IPS-15b (cell line): ENCODE data around the gene SLC12A7.

Source experiments
- H3K27me3 ChIP-seq: one replicate; pipeline ENCODE4 v1.6.1; 2013; ENCODE audit warnings: low read length; ENCODE audit not compliant: control insufficient read depth, insufficient read depth
- H3K36me3 ChIP-seq: one replicate; pipeline ENCODE4 v1.6.1; 2013; ENCODE audit warnings: low read length; ENCODE audit not compliant: control insufficient read depth, insufficient read depth
- H3K4me1 ChIP-seq: one replicate; pipeline ENCODE4 v1.6.1; 2013; ENCODE audit warnings: mild to moderate bottlenecking, low read length; ENCODE audit not compliant: control insufficient read depth, insufficient read depth
- H3K4me3 ChIP-seq: one replicate; pipeline ENCODE4 v1.5.1; 2013; ENCODE audit warnings: low read depth, low read length
- H3K9ac ChIP-seq: one replicate; pipeline ENCODE4 v1.6.1; 2013; ENCODE audit warnings: low read depth, mild to moderate bottlenecking, low read length
- H3K9me3 ChIP-seq: one replicate; pipeline ENCODE4 v1.6.1; 2013; ENCODE audit warnings: mild to moderate bottlenecking, low read length; ENCODE audit not compliant: control insufficient read depth, insufficient read depth

SLC12A7 gene

GRCh38 chr5:1095990-1096363, 15.9 kb downstream of the SLC12A7 start:
- peaks cover 15% of the 10 kb centered on the region for H3K36me3 ChIP-seq
- H3K9me3 ChIP-seq, result no peaks in the 10 kb centered on the region
- no peak overlapping the region for H3K9ac ChIP-seq
- H3K4me3 ChIP-seq, result no peak overlapping the region
- peaks cover 5% of the 10 kb centered on the region for H3K4me1 ChIP-seq
- H3K27me3 ChIP-seq, result no peaks in the 10 kb centered on the region

DNA sequence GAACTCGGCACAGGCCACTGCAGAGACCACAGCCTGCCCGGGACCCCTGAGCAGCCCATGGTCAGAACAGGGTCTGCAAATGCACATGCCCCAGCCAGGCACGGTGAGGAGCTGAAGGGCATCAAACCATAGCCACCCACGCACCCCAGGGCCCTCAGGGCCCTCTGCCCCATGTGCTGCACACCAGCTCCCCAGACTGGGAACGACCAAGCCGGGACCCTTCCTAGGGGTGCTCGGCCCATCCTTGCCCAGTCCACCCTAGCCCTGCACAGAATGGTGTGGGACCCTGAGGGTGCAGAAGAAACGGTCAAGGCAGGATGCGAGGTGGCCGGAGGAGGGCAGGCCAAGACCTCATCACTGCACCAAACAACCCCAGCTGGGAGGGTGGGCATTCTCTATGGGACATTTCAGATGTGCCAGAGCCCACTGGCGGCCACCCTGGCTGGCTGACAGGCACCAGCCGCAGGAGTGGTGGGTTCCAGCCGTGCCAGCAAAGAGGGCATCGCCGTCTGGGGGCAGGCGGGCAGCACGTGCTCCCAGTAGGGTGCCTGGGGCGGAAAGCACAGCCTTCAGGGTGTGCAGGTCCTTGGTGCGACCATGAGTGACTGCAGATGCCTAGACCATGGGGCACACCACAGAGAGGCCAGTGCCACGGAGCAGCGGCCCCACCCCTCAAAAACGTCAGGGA, 16.4 kb downstream of the SLC12A7 start:
- Histone ChIP-seq H3K9me3 (no peaks in the 10 kb centered on the region), H3K36me3 (peaks cover 19% of the 10 kb centered on the region), H3K4me3 (no peak overlapping the region), H3K4me1 (peaks cover 5% of the 10 kb centered on the region), H3K27me3 (no peaks in the 10 kb centered on the region), H3K9ac (no peak overlapping the region)

DNA sequence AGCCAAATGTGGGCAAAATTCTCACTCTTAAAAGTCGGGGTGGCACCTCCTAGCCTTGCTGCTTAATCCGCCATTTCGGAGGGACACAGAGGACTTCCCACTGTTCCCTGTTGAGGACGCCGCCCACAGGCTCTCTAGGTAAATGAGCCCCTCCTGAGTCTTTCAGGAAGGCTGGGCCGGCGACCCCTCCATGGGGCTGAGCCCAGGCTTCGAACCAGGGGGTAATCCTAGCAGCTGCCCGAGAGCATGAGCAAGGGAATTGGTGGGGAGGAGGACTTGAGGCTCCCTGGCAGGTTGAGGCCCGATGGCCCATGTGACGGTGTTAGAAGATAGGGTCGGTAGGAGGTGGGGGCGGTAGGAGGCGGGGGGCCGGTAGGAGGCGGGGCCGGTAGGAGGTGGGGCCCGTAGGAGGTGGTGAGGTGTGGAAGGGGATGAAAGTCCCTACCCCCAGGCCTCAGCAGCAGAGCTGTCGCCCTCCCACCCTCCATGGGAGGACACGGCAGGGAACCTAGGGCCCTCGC, 17.1 kb downstream of the SLC12A7 start:
- peaks cover 5% of the 10 kb centered on the region for H3K4me1 ChIP-seq
- H3K36me3 ChIP-seq, result peaks cover 19% of the 10 kb centered on the region
- H3K9ac ChIP-seq, result no peak overlapping the region
- no peak overlapping the region for H3K4me3 ChIP-seq
- no peaks in the 10 kb centered on the region for H3K9me3 ChIP-seq
- no peaks in the 10 kb centered on the region for H3K27me3 ChIP-seq

DNA sequence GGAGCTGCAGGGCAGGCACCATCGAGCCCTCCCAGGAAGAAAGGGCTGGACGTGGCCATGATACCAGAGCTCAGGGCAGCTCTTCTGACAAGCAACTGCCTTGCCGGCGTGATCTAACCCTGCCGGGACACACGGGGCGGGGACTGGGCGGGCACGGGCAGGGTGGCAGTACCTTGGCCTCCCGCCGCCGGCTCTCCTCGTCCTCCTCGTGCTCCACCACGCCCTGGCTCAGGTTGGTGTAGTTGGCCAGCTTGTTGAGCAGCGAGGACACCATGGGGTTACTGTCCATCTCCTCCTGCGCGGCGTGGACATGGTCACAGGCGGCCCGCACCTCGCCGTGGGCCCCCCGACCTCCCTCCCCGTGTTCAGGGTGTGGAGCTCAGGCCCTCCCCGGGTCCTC, 18.5 kb downstream of the SLC12A7 start:
- H3K4me1 ChIP-seq, result peaks cover 5% of the 10 kb centered on the region
- H3K27me3 ChIP-seq, result no peaks in the 10 kb centered on the region
- peaks cover 19% of the 10 kb centered on the region for H3K36me3 ChIP-seq
- H3K9me3 ChIP-seq, result no peaks in the 10 kb centered on the region
- H3K9ac ChIP-seq, result no peak overlapping the region
- H3K4me3 ChIP-seq, result no peak overlapping the region

GRCh38 chr5:1092122-1092521, 19.7 kb downstream of the SLC12A7 start:
- H3K4me1 ChIP-seq, result peaks cover 5% of the 10 kb centered on the region
- no peaks in the 10 kb centered on the region for H3K9me3 ChIP-seq
- no peak overlapping the region for H3K9ac ChIP-seq
- H3K36me3 ChIP-seq, result peaks cover 23% of the 10 kb centered on the region
- no peaks in the 10 kb centered on the region for H3K27me3 ChIP-seq
- no peak overlapping the region for H3K4me3 ChIP-seq

DNA sequence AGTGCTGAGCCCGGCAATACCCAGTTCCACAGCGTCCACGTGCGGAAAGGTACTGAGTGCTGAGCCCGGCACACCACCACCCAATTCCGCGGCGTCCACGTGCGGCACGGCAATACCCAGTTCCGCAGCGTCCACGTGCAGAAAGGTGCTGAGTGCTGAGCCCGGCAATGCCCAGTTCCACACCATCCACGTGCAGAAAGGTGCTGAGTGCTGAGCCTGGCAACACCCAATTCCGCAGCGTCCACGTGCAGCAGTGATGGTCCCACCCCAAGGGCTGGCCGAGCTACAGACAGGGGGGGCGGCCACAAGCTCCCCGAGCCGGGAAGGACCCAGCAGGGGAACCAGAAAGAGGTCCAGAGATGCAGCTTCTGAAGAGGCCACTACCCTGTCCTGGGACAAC, 20.2 kb downstream of the SLC12A7 start:
- Histone ChIP-seq H3K9ac (no peak overlapping the region), H3K4me1 (peaks cover 5% of the 10 kb centered on the region), H3K4me3 (no peak overlapping the region), H3K27me3 (no peaks in the 10 kb centered on the region), H3K9me3 (no peaks in the 10 kb centered on the region), H3K36me3 (peaks cover 26% of the 10 kb centered on the region)

DNA sequence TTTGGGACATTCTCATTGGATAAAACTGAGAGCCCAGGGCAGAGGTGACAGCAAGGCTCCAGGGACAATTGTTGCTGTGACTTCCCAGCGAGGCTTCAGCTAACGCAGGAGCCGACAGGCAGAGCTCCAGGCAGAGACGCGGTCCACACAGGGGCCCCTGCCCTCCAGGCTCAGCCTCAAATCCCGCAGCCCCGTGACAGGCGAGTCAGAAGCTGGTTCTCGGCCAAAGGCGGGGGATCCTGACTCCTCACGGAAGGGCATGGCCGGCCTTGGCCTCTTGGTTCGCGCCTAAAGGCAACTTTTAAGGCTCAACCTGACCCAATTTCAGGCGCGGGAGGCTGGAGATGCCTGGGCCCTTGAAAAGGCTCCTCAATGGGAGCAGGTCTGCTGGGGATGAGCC, 21.3 kb downstream of the SLC12A7 start:
- H3K9ac ChIP-seq, result no peak overlapping the region
- no peaks in the 10 kb centered on the region for H3K27me3 ChIP-seq
- H3K9me3 ChIP-seq, result no peaks in the 10 kb centered on the region
- peaks cover 34% of the 10 kb centered on the region for H3K36me3 ChIP-seq
- H3K4me3 ChIP-seq, result no peak overlapping the region
- peaks cover 5% of the 10 kb centered on the region for H3K4me1 ChIP-seq

GRCh38 chr5:1089621-1090040, 22.2 kb downstream of the SLC12A7 start:
- Histone ChIP-seq H3K9me3 (no peaks in the 10 kb centered on the region), H3K4me1 (peaks cover 2% of the 10 kb centered on the region), H3K9ac (no peak overlapping the region), H3K36me3 (peaks cover 41% of the 10 kb centered on the region), H3K27me3 (no peaks in the 10 kb centered on the region), H3K4me3 (no peak overlapping the region)

- no peak overlapping the region for H3K9ac ChIP-seq
- no peaks in the 10 kb centered on the region for H3K27me3 ChIP-seq
- peaks cover 43% of the 10 kb centered on the region for H3K36me3 ChIP-seq
- no peaks in the 10 kb centered on the region for H3K4me1 ChIP-seq
- no peaks in the 10 kb centered on the region for H3K9me3 ChIP-seq
- H3K4me3 ChIP-seq, result no peak overlapping the region
Observed at GRCh38 chr5:1089146-1089545, 22.7 kb downstream of the SLC12A7 start.

- no peak overlapping the region for H3K9ac ChIP-seq
- peaks cover 44% of the 10 kb centered on the region for H3K36me3 ChIP-seq
- H3K4me3 ChIP-seq, result no peak overlapping the region
- no peaks in the 10 kb centered on the region for H3K27me3 ChIP-seq
- H3K9me3 ChIP-seq, result no peaks in the 10 kb centered on the region
- no peaks in the 10 kb centered on the region for H3K4me1 ChIP-seq
Observed at GRCh38 chr5:1088726-1089125, 23.1 kb downstream of the SLC12A7 start.

- Histone ChIP-seq H3K27me3 (no peaks in the 10 kb centered on the region), H3K4me3 (no peak overlapping the region), H3K9ac (no peak overlapping the region), H3K9me3 (no peaks in the 10 kb centered on the region), H3K36me3 (peaks cover 44% of the 10 kb centered on the region), H3K4me1 (no peaks in the 10 kb centered on the region)
Observed at GRCh38 chr5:1088031-1088430, 23.8 kb downstream of the SLC12A7 start.

- H3K9ac ChIP-seq, result no peak overlapping the region
- H3K27me3 ChIP-seq, result no peaks in the 10 kb centered on the region
- no peaks in the 10 kb centered on the region for H3K4me1 ChIP-seq
- no peaks in the 10 kb centered on the region for H3K9me3 ChIP-seq
- H3K4me3 ChIP-seq, result no peak overlapping the region
- peaks cover 42% of the 10 kb centered on the region for H3K36me3 ChIP-seq
Observed at GRCh38 chr5:1087428-1087827, 24.4 kb downstream of the SLC12A7 start.
